Activated T-cell treated with anti-CD3 and anti-CD28 coated beads, Interleukin-2, amount 50 U/mL, for 48 hours (primary cell): ENCODE measurements around the gene VWA7.
"Not testable (repeated sequence)": the region's sequence is repeated elsewhere in the genome, so short reads cannot be mapped to it uniquely, and the experiment has no call there.

Experiments
- DNase-seq, 2 experiments: peaks; one replicate each; pipeline ENCODE4 v3.0.0-alpha.2; 2020

The VWA7 gene, protein sequence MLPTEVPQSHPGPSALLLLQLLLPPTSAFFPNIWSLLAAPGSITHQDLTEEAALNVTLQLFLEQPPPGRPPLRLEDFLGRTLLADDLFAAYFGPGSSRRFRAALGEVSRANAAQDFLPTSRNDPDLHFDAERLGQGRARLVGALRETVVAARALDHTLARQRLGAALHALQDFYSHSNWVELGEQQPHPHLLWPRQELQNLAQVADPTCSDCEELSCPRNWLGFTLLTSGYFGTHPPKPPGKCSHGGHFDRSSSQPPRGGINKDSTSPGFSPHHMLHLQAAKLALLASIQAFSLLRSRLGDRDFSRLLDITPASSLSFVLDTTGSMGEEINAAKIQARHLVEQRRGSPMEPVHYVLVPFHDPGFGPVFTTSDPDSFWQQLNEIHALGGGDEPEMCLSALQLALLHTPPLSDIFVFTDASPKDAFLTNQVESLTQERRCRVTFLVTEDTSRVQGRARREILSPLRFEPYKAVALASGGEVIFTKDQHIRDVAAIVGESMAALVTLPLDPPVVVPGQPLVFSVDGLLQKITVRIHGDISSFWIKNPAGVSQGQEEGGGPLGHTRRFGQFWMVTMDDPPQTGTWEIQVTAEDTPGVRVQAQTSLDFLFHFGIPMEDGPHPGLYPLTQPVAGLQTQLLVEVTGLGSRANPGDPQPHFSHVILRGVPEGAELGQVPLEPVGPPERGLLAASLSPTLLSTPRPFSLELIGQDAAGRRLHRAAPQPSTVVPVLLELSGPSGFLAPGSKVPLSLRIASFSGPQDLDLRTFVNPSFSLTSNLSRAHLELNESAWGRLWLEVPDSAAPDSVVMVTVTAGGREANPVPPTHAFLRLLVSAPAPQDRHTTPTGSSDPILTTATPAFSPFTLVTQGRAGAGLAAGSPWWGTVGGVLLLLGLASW

DNA sequence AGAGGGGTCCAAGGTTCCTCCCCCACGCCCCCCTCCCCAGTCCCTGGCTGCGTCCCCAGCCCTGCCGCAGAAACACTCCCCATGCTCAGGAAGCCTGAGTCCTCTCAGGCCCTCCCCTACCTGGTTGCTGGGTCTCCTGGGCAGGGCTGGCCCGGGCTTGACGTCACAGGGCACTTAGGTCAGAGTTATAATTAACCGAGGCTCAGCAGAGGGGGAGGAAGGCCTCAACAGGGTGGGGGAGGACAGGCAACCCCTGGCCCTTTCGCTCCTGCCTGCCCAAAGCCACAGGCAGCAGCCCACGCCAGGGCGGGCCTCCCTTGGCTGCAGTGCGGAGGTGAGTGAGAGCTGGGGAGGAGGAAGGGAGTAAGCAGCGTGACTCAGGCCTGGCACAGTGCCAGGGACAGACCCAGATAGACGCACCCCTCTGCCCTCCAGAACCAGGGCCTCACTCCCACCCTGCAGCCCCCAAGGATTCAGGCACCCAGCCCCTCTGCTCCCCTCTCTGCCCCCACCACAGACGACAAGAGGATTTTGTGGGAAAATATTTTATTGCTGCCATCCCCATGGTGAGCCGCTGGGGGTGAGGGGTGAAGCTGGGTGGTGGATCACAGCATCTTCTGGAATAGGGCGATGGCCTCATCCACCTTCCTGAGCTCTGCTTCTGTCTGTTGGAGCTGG lies at the start of gene VWA7:
Gene VWA7, minus strand, starts transcription at position 340 of the 678 bp plus-strand sequence. CDS start 549 bp downstream, outside the sequence.
- peak; percentile 87 to 88 for DNase-seq

DNA sequence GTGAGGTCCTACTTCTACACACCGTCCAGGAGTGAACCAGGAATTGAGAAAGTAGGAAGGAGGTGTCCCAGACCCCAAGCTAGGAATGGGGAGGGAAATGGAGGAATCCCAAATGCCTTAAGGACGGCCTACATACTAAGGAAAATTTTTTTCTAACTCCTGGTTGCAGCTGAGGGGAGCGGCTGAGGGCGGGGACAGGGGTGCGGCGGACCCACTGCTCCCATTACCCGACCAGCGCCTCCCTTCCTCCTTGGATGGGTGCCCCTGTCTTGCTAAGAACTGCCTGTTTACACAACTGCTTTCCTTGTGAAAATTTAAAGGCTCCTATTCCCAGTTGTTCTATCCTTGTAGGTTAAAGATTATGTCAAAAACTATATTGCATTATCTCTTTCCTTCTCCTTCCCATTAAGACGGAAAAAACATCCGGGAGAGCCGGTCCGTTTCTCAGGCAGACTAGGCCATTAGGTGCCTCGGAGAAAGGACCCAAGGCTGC lies 49.7 kb upstream of the VWA7 start:
- DNase-seq: peak in 1 of 2 experiments; percentile 55

DNA sequence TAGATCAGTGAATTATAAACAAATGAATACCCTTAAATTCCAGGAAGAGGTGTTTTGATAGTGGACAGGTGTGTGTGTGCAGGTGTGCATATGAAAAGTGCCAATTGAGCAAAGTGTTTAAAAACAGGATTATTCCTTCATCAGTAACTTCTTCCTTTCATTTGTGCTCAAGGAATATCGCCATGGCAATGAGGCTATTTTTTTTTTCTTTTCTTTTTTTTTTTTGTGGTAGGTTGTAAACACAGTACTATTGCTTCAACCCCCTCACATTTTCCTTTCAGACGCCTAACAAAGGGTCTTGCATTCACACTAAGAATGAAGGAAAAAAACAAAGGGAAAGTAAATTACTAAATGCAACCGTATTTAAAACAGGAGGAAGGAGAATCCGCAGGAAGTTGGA lies 48.4 kb upstream of the VWA7 start:
- DNase-seq: no peak

DNA sequence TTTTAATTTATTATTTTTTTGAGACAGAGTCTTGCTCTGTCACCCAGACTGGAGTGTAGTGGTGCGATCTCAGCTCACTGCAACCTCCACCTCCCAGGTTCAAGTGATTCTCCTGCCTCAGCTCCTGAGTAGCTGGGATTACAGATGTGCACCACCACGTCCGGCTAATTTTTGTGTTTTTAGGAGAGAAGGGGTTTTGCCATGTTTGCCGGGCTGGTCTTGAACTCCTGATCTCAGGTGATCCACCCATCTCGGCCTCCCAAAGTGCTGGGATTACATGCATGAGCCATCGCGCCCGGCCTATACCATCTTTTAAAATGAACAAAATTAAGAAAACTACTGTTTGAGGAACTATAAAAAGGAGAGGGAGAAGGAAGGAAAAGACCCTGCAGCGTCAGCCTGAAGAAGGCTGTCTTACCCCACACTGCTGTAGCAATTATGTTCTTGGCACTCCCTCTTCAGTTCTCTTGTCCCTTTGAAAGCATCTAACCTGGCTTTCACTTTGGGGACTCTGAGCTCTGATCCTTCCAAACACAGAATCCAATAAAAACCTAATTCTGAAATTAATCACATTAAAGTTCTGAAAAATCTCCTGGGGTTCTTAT lies 46.6 kb upstream of the VWA7 start:
- not testable (repeated sequence) for DNase-seq

DNA sequence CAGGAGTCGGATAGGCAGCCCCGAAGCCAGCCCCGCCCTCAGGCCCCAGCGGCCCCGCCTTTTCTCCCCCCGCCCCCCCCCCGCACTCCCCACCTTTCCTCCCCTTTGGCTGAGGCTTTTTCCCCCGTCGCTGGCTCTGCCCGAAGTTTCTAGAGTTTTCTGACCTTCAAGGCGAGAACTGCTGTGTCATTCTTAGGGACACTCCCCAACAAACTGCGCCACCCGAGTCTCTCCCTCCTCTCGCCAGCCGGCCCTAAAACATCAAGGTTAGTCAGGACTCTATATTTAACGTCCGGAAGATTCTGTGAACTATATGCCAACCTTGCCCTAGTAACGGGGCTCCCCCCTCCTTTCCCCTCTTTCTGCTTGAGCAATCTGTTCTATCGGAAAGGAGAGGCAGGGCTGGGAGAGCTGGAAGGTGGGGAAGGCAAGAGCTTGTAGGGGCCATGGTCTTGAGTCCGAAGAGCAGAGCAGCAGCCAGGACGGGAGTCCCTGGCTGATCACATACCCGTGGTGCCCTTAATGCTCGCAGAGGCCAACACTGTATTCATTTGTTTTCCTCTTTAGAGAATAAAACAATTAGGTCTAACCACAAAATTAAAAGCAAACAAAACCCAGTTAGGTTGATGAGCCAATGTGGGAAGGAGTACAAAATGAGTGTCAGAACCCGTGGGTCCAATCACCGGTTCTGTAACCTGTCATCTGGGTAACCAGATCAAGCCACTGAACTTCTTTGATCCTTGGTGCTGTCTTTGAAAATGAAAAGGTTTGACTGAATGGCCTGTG lies 45.1 kb upstream of the VWA7 start:
- peak; percentile 78 to 79 for DNase-seq

DNA sequence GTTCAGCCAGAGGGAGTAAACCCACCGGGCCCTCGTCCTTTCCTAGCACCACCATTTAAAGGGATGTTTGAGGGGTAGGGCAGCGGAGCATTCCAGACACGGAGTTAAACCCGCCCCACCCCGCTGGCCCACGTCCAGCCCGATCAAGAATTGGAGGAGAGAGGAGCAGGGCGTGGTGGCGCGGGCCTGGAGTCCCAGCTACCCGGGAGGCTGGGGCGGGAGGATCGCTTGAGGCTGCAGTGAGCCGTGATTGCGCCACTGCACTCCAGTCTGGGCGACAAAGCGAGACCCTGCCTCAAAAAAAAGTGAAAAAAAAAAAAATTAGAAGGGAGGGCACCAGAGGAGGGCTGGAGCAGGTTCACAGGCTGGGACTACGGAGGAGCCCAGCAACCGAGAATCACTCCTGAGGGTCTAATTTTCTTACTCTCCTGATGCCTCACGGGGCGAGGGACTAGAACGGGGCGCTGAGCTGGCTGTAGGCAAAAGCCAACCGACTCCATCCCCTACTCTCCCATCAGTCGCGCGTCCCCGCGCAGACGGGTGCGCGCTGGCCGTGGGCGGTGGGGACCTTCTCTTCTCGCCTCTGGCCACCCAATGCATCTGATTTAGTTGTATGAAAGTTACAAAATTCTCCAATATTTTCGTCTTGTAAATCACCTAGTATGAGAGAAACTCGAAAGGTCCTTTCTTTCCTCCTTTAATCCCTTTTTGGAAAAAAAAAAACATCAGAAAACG lies 44.3 kb upstream of the VWA7 start:
- peak; percentile 86 to 87 for DNase-seq

DNA sequence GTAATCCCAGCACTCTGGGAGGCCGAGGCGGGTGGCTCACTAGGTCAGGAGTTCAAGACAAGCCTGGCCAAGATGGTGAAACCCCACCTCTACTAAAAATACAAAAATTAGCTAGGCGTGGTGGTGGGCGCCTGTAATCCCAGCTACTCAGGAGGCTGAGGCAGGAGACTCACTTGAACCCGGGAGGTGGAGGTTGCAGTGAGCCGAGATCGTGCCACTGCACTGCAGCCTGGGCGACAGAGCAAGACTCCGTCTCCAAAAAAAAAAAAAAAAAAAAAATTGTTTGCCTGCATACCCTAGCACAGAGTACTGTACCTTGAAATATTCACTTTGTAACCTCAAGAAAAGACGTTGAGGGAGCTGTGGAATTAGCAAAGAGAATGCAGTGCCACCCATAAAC lies 43.3 kb upstream of the VWA7 start:
- DNase-seq: not testable (repeated sequence)

DNA sequence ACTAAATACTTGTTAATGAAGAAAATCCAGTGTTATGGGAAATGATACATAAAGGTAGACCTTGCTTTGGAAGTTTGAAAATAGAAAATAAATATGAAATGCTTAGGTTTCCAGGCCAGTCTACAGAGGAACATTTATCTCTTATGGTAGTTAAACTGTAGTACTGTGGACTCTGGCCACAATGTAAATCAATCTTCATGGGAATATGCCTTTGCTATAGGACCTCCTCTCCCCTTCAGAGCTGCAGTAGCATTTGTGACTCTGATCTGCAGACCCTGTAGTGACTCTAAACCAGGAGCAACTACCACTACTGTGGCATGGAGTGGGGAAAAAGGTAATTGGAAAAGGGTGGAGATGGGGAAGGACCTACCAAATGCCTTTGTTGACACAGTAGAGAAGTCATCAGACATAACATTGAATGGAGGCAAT lies 42.8 kb upstream of the VWA7 start:
- no peak for DNase-seq

DNA sequence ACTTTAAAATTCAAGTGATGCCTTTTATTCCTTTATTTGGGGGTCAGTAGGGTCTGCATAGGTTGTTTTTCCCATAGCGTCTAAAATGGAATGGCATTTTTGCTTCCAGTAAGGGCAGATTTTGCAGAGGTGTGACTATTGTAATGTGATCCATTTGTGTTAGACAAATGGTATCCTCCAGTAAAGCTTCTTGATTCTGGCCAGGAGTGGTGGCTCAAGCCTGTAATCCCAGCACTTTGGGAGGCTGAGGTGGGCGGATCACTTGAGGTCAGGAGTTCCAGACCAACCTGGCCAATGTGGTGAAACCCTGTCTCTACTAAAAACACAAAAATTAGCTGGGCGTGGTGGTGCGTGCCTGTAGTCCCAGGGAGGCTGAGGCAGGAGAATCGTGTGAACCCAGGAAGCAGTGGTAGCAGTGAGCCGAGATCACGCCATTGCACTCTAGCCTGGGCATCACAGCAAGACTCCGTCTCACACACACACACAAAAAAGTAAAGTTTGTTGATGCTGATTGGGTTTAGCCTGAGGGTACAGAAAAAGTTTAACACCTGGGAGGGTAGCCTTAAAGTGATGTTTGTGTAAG lies 40.9 kb upstream of the VWA7 start:
- DNase-seq: peak; percentile 32 to 36

DNA sequence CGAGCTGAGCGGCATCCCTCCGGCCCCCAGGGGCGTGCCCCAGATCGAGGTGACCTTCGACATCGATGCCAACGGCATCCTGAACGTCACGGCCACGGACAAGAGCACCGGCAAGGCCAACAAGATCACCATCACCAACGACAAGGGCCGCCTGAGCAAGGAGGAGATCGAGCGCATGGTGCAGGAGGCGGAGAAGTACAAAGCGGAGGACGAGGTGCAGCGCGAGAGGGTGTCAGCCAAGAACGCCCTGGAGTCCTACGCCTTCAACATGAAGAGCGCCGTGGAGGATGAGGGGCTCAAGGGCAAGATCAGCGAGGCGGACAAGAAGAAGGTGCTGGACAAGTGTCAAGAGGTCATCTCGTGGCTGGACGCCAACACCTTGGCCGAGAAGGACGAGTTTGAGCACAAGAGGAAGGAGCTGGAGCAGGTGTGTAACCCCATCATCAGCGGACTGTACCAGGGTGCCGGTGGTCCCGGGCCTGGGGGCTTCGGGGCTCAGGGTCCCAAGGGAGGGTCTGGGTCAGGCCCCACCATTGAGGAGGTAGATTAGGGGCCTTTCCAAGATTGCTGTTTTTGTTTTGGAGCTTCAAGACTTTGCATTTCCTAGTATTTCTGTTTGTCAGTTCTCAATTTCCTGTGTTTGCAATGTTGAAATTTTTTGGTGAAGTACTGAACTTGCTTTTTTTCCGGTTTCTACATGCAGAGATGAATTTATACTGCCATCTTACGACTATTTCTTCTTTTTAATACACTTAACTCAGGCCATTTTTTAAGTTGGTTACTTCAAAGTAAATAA lies 40.2 kb upstream of the VWA7 start:
- DNase-seq: peak in 1 of 2 experiments; percentile 48

DNA sequence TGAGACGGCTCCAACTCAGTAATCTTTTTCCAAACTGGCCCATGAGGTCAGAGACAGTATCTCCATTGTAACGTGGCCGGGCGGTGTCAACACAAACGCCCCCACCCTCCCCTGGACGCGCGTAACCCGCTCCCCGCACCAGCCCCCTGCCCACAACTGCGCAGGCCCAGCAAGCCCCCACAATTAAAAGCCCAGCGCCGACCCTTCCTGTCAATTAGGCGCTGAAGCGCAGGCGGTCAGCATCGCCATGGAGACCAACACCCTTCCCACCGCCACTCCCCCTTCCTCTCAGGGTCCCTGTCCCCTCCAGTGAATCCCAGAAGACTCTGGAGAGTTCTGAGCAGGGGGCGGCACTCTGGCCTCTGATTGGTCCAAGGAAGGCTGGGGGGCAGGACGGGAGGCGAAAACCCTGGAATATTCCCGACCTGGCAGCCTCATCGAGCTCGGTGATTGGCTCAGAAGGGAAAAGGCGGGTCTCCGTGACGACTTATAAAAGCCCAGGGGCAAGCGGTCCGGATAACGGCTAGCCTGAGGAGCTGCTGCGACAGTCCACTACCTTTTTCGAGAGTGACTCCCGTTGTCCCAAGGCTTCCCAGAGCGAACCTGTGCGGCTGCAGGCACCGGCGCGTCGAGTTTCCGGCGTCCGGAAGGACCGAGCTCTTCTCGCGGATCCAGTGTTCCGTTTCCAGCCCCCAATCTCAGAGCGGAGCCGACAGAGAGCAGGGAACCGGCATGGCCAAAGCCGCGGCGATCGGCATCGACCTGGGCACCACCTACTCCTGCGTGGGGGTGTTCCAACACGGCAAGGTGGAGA lies 38.1 kb upstream of the VWA7 start, which contains the start of the genes HSPA1A and HSPA1L:
Gene HSPA1A, plus strand, starts transcription at position 519 of the 814 bp plus-strand sequence. Its CDS starts 214 bp downstream, at position 733.
Gene HSPA1L, minus strand, starts transcription at position 259 of the 814 bp plus-strand sequence. CDS start 3,311 bp downstream, outside the sequence.
- peak; percentile 74 to 79 for DNase-seq

DNA sequence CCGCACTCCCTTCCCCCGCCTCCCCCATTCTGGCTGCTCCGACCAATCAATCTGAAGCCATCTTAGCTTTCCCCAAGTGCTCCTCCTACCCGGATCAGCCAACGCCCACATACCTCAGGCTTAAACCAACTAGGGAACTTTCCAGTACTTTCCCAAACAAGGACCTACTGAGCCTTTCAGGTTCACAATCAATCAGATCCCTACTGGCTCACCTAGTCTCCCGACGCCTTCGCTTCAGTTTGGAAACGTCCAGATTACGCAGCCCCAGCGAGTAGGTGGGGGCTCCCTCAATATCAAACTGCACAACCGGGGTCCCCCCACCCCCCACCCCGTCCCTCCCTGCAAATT lies 37.5 kb upstream of the VWA7 start:
- peak; percentile 77 to 78 for DNase-seq

DNA sequence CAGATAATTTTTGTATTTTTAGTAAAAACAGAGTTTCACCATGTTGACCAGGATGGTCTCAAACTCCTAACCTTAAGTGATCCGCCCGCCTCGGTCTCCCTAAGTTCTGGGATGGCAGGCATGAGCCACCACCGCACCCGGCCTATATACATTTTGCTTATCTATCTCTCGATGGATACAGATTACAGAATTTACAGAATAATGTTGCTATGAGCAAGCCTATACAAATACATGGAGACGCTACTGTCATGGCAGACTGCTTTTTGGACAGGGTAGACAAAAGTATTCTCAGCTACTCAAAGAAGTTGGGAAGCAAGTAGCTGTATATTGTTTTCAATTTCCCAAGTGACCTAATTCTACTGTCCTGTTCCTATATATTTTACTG lies 36.3 kb upstream of the VWA7 start:
- DNase-seq: no peak

DNA sequence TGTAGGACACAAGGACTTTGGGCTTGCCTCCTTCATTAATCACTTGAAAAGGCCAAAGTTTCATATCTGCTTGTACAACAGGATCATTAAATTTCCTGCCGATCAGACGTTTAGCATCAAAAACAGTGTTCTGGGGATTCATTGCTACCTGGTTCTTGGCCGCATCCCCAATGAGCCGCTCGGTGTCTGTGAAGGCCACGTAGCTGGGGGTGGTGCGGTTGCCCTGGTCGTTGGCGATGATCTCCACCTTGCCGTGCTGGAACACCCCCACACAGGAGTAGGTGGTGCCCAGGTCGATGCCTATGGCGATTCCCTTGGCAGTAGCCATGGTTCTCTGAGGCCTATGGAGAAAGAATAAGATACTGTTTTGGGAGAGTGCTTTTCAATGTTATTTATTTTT lies 34.5 kb upstream of the VWA7 start:
- no peak for DNase-seq

DNA sequence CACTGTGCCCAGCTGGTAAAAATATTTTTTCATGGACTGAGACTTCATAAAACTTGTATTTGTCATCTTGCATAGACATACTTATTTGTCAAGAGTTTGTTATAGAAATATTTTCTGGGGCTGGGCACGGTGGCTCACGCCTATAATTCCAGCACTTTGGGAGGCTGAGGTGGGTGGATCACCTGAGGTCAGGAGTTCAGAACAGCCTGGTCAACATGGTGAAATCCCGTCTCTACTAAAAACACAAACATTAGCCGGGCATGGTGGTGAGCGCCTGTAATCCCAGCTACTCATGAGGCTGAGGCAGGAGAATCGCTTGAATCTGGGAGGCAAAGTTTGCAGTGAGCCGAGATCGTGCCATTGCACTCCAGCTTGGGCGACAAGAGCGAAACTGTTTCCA lies 31.5 kb upstream of the VWA7 start:
- not testable (repeated sequence) for DNase-seq

DNA sequence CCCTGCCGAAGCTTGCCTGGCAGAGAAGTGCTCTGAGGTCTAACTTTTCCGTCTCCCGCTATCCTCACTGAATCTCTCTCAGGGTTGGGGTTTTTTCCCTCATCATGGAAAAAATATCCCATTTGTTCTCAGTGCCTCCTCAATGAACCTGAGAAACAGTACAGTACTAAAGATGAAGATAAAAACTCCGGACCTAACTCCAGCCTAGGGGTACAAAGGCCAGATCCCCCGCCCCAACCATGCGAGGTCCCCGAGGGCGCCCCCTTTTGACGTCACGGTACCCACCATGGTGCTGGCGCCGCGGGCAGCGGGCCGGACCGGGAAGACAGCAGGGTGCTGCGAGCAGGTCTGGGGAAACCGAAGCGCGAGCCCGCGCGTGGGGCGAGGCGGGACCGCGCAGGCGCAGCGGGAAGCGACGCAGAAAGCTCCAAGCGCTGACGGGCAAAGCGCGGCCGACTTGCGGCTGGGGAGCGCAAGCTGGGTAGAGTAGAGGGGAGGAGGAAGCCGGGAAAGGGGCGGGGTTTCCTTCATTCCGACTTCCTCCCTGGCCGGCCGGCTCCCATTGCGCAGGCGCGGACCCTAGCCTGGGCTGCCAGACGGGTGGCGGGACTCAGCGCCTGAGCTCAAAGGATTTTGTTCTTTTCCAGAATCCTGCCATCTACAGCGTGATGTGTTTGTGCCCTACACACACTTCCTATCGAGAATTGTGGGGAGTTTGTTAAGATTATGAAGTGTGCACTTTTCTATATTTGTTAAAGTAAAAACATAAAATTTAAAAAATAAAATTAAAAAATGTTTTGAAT lies 29.5 kb upstream of the VWA7 start, which contains the start of gene LSM2:
Gene LSM2, minus strand, starts transcription at position 497 of the 803 bp plus-strand sequence. Its CDS starts 209 bp downstream, at position 288.
- DNase-seq: peak; percentile 96 to 98

DNA sequence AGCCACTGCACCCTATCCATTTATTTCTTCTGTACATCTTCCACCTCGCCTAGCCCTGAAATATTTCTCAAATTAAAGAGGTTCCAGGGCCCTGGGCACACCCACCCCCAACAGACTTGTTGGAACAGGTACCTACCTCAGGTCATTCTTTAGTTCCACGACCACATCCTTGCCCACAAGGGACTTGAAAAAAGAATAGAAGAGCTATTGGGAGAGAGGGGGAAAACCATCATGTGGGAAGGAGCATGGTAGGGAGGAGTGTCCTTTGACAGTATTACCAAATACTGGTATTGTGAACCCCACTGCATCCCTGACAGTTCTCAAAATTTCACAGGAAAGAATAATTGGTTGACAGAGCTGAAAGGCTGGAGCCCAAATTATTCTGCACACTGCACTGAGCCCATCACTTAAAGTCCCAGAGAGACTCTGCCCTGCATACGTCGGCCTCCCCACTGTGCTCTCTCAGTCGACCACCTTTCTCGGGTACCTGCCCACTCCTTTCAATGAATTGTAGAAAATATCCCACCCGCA lies 28.9 kb upstream of the VWA7 start:
- no peak for DNase-seq
